Cerebellar nuclear complex (tissue), 1 donor: ENCODE measurements around the gene ATP4B.

ENCODE experiments used
- DNase-seq, 2 experiments: peaks; one replicate each; lab custom pipeline; 2025; lab: John Stamatoyannopoulos, UW

The ATP4B gene

DNA sequence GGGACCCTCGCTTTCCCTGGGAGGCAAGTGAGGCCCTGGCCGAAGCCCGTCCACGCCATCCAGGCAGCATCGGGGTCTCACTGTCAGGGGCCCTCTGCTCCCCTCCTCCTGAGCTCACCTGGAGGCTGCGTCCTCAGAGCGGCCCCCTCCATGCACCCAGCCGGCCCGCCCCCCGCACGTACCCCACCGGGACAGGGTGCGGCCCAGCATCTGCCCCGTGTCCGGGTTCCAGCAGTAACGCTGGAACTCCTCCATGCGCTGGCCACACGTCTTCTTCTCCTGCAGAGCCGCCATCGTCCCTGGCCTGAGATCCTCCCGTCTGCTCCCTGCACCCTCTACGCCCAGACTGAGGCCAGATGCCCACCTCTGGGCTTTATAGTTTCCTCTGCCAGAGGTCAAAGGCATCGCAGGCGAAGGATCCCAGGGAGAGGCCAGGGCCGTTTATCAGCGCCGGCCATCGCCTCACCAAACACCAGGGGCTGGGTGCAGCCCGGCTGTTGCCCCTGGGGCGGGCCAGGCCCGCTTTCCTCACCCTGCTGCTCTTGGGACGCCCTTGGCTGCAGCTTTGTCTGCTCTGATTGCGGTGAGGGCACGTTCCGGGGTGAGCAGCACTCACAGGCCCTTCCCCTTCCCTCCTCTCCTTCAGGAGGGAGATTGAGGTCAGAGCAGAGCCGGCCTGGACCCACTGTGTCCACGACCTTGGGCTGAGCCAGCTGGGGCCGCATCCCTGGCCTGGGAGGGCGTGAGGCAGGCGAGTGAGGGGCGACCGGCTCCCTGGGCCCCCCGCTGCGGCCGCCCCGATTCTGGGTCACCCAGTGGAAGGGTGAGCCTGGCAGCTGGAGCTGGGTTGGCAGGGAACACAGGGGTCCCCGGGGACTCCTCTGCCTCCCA is at the start of gene ATP4B:
TSS of gene ATP4B (minus strand) at position 348 of the 891 bp plus-strand sequence. CDS start at position 294, 54 bp downstream.
- no peak for DNase-seq

DNA sequence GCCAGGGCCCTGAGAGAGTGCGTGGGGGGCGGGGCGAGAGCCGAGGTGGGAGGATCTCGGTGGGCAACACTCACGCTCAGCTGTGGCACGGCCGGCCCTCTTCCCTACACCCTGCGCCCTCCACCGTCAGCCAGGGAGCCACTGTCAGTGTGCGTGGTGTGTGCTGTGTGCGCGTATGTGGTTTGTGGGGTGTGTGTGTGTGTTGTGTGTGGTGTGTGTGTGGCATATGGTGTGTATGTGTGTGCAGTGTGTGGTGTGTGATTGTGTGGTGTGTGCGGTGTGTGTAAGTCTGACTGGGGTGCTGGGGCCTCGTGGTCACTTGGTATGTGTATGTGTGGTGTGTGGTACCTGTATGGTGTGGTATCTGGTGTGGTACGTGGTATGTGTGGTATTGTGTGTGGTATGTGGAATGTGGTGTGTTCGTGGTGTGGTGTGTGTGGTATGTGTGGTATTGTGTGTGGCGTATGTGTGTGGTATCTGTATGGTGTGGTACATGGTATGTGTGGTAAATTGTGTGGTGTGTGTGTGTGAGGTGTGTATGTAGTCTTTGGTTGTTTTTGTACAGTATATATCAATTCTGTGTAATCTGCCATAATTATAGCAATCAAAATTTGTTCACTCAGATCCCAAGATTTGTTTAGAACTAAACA is 14.1 kb upstream of the ATP4B start:
- DNase-seq: no peak

DNA sequence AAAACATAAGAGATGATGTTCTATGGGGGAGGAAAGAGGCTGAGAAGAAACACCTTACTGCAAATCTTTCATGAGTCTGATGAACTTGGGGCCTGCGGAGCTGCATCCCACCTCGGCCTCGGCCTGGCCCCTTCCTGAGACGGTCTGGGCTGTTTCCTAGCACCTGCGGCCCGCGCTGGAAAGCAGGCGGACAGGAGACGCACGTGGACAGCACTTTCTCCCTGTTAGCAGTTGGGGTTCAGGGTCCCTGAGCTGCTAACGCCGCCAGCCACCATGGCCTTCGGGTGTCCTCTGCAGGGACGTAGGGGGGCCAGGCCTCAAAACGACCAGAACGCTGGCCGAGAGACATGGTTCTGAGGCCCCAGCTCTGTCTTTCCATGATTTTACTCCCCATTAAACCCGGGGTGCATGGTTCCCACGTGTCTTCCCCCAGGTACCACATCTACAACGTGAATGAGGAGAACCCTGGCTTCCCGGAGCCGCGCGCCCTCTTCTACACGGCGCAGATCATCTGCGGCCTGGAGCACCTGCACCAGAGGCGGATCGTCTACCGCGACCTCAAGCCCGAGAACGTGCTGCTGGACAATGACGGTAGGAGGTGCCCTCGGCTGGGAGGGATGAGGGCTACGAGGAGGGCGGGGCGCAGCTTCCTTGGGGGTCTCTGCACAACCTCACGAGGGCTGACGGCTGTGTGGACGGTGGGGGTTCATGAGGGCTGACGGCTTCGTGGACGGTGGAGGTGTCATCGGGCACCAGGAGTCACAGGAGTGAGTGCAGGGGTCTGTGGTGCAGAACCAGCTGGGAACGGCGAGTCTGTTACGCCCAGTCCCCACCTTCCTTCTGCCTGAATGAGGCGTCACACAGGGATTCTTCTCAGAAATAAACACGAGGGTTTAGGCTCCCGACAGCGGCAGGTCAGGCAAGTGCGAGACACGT is 13.3 kb upstream of the ATP4B start:
- DNase-seq: no peak

DNA sequence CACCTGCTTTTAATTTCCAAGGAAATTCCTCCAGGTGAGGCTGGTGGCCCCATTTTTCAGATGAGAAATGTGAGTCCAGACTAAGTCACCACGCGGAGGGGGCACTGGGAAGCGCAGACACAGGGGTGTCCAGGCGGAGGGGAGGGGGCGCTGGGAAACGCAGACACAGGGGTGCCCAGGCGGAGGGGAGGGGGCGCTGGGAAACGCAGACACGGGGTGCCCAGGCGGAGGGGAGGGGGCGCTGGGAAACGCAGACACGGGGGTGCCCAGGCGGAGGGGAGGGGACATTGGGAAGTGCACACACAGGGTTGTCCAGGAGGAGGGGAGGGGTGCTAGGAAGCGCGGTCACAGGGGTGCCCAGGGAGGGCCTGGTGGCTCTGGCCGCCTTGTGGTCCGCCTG is 12.5 kb upstream of the ATP4B start:
- DNase-seq: no peak

DNA sequence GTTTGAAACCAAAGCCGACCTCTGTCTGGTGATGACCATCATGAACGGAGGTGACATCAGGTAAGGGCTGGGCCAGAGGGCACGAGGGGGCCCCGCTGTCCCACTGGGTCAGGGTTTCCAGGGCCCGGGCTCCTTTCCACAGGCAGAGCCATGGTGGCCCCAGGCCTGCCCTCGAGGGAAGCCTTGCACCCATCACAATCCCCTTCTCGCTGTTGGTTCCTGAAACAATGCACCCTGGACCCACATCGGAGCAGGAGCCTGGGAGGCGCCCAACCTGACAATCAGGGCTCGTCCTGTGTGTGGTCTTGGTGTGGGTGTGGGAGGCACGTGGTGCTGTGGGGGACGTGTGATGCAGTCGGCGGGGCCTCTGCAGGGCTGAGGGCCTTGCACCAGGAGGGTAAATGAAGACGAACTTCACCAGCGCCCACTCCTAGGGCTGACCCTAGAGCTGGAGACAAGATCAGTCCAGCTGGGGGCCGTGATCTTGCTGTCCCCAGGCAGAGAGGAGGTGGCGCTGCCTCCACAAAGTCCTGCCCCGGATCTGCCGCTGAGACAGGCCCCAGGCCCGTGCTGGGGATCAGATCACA is 11.8 kb upstream of the ATP4B start:
- no peak for DNase-seq

DNA sequence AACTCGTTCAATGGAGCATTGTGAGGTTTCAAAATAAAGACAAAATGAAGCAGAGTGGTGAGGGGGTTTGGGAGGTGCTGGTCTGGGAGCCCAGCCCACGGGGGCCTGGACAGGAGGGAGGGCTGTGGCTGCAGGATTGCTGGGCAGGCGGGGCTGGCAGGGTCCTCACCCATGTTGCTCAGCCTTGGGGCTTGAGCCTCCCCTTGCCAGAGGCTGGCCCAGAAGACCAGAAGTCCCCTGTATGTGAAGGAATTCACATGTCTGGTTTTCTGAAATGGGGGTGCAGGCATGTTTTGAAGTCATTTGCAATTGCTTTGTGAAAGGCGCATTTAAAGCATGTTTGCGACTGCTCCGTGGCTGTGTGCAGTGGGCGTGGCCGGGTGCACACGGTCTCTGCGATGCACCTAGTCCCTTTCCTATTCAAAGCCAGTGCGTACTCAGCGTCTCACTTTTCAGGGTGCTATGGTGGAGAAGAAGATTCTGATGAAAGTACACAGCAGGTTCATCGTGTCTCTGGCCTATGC is 11.3 kb upstream of the ATP4B start:
- no peak for DNase-seq

DNA sequence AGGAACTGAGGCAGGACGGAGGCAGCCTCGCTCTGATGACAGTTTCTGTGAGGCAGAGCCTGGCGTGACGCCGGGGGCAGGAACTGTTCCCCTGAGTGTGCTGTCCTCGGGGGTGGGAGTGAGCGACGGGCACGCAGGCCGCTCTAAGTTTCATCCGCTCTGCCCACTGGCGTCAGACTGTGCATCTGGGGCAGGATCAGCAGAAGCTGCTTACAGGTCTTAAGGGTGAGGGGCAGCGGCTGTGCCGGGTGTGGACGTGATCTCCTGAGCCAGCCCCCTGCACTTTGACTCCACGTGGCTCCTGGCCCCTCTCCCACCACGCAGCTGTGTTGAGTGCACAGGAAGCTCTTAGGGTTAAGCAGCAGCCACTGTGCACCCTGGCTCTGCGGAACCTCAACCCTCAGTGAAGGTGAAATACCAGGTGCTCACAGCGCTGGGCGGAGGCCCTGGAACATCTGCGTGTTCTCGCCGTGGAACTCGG is 10.5 kb upstream of the ATP4B start:
- DNase-seq: no peak

DNA sequence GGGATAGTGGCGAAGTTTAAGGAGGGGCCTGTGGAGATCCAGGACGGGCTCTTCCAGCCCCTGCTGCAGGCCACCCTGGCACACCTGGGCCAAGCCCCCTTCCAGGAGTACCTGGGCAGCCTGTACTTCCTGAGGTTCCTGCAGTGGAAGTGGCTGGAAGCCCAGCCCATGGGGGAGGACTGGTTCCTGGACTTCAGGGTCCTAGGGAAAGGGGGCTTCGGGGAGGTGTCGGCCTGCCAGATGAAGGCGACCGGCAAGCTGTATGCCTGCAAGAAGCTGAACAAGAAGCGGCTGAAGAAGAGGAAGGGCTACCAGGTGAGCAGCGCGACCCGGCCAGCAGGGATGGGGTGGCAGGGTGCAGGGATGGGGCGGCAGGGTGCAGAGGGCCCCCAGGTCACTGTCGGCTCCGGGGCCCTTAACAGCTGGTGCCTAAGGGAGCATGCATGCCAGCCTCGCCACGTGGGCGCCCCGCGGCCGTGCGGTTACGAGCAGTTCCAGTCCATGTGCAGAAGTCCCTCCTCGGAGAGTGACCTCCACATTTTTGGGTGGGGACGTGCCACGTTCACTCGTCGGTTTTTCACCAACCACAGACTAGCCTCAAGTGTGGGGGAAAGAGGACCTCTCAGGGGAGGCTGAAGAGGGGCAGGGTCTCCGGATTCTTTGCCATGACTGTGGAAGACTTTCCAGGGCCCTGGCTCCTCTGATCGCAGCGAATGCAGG is 9.9 kb upstream of the ATP4B start:
- DNase-seq: no peak

DNA sequence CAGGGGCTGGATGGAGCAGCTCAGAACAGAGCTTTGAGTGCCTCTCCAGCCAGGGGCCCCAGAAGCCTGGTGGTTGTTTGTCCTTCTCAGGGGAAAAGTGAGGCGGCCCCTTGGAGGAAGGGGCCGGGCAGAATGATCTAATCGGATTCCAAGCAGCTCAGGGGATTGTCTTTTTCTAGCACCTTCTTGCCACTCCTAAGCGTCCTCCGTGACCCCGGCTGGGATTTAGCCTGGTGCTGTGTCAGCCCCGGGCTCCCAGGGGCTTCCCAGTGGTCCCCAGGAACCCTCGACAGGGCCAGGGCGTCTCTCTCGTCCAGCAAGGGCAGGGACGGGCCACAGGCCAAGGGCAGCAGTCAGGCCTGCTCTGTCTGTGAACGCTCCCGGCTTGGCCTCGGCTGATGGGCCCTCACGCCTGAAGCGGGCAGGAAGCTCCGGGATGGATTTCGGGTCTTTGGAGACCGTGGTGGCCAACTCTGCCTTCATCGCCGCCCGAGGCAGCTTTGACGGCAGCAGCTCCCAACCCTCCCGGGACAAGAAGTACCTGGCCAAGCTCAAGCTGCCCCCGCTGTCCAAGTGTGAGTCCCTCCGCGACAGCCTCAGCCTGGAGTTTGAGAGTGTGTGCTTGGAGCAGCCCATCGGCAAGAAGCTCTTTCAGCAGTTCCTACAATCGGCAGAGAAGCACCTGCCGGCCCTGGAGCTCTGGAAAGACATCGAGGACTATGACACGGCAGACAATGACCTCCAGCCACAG is 9.1 kb upstream of the ATP4B start, which contains the start of gene GRK1:
TSS of gene GRK1 (plus strand) at position 269 of the 751 bp plus-strand sequence. CDS start at position 437, 168 bp downstream.
- no peak for DNase-seq

DNA sequence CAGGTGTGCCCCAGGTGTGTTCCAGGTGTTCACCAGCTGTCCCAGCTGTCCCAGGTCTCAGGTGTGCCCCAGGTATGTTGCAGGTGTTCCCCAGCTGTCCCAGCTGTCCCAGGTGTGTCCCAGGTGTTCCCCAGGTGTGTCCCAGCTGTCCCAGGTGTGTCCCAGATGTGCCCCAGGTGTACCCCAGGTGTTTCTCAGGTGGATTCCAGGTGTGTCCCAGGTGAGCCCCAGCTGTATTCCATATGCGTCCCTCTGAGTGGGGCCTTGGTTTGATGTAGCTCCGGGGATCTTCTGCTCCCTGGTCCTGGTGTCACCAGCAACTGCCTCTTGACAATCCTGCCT is 8.3 kb upstream of the ATP4B start:
- DNase-seq: no peak

DNA sequence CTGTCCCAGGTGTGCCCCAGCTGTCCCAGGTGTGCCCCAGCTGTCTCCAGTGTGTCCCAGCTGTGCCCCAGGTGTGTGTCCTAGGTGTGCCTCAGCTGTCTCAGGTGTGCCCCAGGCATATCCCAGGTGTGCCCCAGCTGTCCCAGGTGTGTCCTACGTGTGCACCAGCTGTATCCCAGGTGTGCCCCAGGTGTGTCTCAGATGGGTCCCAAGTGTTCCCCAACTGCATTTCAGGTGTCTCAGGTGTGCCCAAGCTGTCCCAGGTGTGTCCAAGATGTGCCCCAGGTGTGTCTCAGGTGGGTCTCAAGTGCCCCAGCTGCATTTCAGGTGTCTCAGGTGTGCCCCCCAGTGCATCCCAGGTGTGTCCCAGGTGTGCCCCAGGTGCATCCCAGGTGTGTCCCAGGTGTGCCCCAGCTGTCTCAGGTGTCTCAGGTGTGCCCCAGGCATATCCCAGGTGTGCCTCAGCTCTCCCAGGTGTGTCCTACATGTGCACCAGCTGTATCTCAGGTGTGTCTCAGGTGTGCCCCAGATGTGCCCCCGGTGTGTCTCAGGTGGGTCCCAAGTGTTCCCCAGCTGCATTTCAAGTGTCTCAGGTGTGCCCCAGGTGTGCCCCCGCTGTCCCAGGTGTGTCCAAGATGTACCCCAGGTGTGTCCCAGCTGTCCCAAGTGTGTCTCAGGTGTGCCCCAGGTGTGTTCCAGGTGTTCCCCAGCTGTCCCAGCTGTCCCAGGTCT is 7.8 kb upstream of the ATP4B start:
- no peak for DNase-seq

DNA sequence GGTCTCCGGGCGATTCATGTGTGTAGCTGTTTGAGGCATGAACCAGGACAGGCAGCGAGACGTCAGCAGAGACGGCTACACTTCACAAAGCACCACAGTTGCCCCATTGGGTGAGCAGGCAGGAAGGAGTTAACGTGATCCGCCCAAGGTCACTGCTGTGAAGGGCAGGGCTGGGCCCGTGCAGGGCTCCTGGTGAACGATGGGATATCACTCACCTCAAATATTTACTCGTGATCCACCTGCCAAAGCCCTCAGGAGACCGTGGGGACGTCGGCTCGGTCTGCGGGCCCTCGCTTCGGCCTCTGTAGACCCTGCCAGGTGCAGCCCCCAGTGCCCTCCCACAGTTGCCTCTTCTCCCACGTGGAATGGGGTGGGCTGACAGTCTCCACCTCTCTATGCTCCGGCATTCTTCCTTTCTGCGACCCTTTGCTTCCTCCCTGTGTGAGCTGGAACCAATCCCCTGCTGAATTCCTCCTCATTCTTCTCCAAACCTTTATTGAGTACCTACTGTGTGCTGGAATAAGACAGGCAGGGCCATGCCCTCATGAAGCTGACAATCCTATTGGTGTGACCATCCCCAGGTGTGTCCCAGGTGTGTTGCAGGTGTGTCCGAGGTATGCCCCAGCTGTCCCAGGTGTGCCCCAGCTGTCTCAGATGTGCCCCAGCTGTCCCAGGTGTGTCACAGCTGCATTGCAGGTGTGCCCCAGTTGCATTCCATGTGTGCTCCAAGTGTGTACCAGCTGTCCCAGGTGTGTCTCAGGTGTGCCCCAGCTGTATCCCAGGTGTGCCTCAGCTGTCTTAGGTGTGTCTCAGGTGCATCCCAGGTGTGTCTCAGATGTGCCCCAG is 7.0 kb upstream of the ATP4B start:
- no peak for DNase-seq

DNA sequence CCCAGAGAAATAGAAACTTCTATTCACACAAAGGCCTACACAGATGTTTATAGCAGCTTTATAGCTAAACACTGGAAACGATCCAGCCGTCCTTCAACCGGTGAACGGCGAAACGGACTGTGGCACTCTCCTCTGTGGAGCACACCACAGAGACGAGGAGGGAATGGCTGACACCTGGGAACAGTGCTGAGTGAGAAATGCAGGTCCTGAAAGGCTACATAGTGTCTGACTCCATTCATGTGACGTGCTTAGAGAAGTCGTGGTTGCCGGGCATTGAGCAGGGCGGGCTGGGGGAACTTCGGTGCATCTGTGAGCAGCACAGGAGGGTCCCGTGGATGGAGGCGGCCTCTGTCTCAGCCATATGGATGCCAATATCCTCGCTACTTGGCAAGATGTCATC is 5.9 kb upstream of the ATP4B start:
- no peak for DNase-seq

DNA sequence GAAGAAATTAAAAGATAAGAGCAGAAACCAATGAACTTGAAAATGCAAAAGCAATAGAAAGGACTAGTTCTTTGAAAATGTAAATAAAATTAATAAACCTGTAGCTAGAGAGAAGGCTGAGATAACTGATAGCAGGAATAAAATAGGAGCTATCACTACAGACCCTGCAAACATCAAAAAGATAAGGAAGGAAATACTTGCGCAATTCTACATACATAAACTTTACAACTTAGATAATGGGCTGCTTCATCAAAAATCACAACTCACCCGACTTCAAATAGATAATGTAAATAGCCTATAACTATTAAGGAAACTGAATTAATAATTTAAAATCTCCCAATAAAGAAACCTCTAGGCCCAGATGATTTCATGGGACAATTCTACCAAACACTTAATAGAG is 3.5 kb upstream of the ATP4B start:
- no peak for DNase-seq

DNA sequence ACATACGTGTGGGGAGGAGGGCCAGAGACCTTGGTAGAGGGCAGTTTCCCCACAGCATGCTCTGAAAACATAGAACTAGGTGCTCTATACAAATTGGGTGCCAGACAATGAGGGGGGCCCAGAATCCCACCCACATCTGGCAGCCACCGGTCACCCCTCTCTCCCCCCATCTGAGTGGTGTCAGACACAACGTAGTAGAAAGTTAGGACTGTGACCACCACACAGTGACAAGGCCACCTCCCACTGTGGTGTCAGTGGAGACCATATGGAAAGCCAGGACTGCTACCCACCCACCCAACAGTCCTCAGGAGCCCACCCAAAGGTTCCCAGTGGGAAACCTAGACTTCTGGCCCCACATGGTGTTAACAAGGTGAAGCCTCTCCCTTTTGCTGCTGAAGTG is 2.1 kb upstream of the ATP4B start:
- DNase-seq: no peak

DNA sequence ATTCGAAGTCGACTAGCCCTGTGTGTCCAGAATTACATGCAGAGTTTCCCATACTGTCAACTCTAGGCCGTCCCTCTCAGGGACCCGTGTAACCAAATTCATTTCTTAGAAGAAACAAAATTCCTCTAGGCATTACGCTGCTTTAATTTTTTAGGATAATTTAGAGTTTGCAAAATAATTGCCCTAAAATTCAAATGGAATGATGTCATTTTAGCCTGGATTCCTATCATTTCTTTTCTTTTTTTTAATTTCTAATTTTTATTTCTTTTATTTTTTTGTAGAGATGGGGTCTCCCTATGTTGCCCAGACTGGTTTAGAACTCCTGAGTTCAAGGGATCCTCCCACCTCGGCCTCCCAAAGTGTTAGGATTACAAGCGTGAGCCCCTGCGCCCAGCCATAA is 1.3 kb upstream of the ATP4B start:
- no peak for DNase-seq

DNA sequence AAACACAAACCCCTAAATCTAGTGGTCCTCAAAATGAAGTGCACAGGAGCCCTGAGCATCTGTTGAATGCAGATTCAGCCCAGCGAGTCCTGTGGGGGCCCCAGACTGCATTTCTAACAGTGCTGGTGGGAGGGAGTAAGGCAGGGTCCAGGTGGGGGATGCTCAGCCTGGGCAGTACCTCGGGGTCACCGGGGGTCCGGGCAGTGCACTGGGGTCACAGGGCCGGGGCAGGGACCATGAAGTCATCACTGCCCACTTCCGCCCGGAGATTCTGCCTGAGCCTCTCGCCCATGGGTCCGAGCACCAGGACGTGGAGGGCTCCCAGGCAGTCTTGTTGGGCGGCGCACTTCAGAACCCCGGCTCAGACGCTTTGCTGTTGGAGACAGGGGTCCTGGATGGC is 838 bp upstream of the ATP4B start:
- no peak for DNase-seq

DNA sequence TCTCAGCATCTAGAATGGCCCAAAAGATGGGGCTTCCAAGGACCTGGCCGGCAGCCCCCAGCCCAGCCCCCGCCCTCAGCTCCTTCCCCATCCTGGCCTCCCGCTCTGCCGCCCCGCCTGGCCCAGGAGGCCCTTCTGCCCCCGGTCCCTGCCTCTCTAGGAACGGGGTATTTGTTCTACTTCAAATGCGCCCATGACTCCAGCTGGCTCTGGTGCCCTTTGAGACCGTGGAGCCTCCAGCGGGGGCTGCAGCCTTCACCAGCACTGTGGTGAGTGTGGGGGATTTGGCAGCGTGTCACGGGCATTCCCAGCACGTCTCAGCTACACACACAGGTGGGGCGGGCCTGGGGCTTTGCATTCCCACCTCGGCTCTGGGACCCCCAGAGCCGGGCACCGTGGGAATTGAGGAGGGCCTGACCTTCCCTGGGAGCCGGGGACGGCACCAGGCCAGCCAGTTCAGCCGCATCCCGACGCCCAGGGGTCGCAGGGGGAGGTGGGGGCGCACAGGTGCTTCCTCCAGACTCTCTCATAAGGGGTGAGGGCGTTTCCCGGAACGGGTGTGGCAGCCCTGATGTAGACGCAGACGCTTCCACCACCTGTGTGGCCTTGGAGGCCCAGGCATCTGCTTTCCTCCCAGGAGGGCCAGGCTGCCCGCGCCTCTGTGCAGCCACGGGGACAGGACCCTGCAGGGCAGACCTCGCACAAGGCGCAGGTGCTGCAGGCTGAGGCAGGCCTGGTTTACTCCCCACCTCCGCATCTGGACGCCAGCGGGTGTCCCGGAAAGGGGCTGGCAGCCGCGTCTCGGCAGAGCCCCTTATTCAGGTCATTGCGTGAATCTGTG is 947 bp downstream of the ATP4B start:
- DNase-seq: no peak
